Choroid plexus epithelial cell (primary cell): ENCODE results near the gene TICRR.

Experiments used
- DNase-seq: peaks from one replicate; pipeline ENCODE4 v3.0.0-alpha.2; 2010; ENCODE audit warnings: low read depth
- H3K4me3 ChIP-seq: 2 replicates; pipeline ENCODE4 v1.5.1; 2011; ENCODE audit warnings: low read depth, mild to moderate bottlenecking, control low read depth, low read length, moderate library complexity
- CTCF ChIP-seq: conservative IDR thresholded peaks from 2 replicates; pipeline ENCODE4 v1.5.1; 2011; ENCODE audit warnings: low read depth, mild to moderate bottlenecking, control low read depth, inconsistent platforms, low read length, moderate library complexity

TICRR gene

GRCh38 chr15:89575146-89575655 lies at the start of gene TICRR:
TSS of gene TICRR (plus strand) at chr15:89575469. CDS start at chr15:89575587, 118 bp downstream.
- DNase-seq = peak; percentile 100
- peak within 1 kb of the TSS; percentile 79 for H3K4me3 ChIP-seq
- TF ChIP-seq CTCF = no peak

GRCh38 chr15:89526181-89526580 lies 49.1 kb upstream of the TICRR start:
- no peak overlapping the region for H3K4me3 ChIP-seq
- no peak for DNase-seq
- TF ChIP-seq CTCF = no peak

GRCh38 chr15:89526601-89527441 lies 48.4 kb upstream of the TICRR start:
- no peak for DNase-seq
- H3K4me3 ChIP-seq = no peak overlapping the region
- TF ChIP-seq CTCF = no peak

- no peak for DNase-seq
These were observed 46.4 kb upstream of the TICRR start for GRCh38 chr15:89528757-89529352.

GRCh38 chr15:89530976-89531375 lies 44.3 kb upstream of the TICRR start:
- TF ChIP-seq CTCF = no peak
- DNase-seq = no peak
- H3K4me3 ChIP-seq = no peak overlapping the region

More at GRCh38 chr15:89528757-89529352, 46.4 kb upstream of the TICRR start:
- no peak for TF ChIP-seq CTCF
- H3K4me3 ChIP-seq = no peak overlapping the region

GRCh38 chr15:89531796-89532537 lies 43.3 kb upstream of the TICRR start:
- peak; percentile 27 for DNase-seq
- TF ChIP-seq CTCF = no peak
- H3K4me3 ChIP-seq = no peak overlapping the region
